HUDEP-2 (cell line): Measurements from ENCODE around the gene FOXN4.

Experiments used
- DNase-seq, 76 experiments: peaks; one replicate each; lab custom pipeline; 2025; ENCODE audit not compliant: unreplicated experiment in 76 of 76; lab: John Stamatoyannopoulos, UW

FOXN4 gene

GRCh38 chr12:109264095-109264942, 44.8 kb downstream of the FOXN4 start:
- peak in 63 of 76 experiments; percentile 1 to 80 (median 43) for DNase-seq

- no peak for DNase-seq
Observed at GRCh38 chr12:109263439-109263838, 45.6 kb downstream of the FOXN4 start.

- no peak for DNase-seq
Observed at GRCh38 chr12:109261939-109262338, 47.1 kb downstream of the FOXN4 start.

- DNase-seq: no peak
Observed at GRCh38 chr12:109261087-109261486, 48.0 kb downstream of the FOXN4 start.

- no peak for DNase-seq
Observed at GRCh38 chr12:109259545-109259895, 49.6 kb downstream of the FOXN4 start.

GRCh38 chr12:109258607-109259544, 50.2 kb downstream of the FOXN4 start:
- no peak for DNase-seq

- no peak for DNase-seq
Observed at GRCh38 chr12:109258201-109258600, 50.9 kb downstream of the FOXN4 start.

- DNase-seq: no peak
Observed at GRCh38 chr12:109256011-109256410, 53.1 kb downstream of the FOXN4 start.

GRCh38 chr12:109255377-109255776, 53.7 kb downstream of the FOXN4 start:
- DNase-seq: peak in 3 of 76 experiments; percentile 5 to 31 (median 11)

GRCh38 chr12:109253913-109254544, 55.1 kb downstream of the FOXN4 start:
- no peak for DNase-seq

- DNase-seq: no peak
Observed at GRCh38 chr12:109252799-109253198, 56.3 kb downstream of the FOXN4 start.

- no peak for DNase-seq
Observed at GRCh38 chr12:109250523-109250922, 58.6 kb downstream of the FOXN4 start.

- no peak for DNase-seq
Observed at GRCh38 chr12:109247831-109248654, 61.0 kb downstream of the FOXN4 start.

GRCh38 chr12:109246221-109246620, 62.9 kb downstream of the FOXN4 start:
- DNase-seq: no peak

- DNase-seq: no peak
Observed at GRCh38 chr12:109244073-109244472, 65.0 kb downstream of the FOXN4 start.

- no peak for DNase-seq
Observed at GRCh38 chr12:109241936-109242335, 67.1 kb downstream of the FOXN4 start.

- no peak for DNase-seq
Observed at GRCh38 chr12:109240365-109240764, 68.7 kb downstream of the FOXN4 start.

- DNase-seq: no peak
Observed at GRCh38 chr12:109239691-109240090, 69.4 kb downstream of the FOXN4 start.

- DNase-seq: no peak
Observed at GRCh38 chr12:109239179-109239578, 69.9 kb downstream of the FOXN4 start.

GRCh38 chr12:109236257-109236656, 72.8 kb downstream of the FOXN4 start:
- no peak for DNase-seq
